ENCODE measurements around the gene MTA1. TPM values are rescaled to one million over a fixed set of nuclear protein-coding genes. Genes with fewer than 3 reads are reported as not detected.
A peak's percentile ranks its signal among the peaks of the same experiment; 100 is the strongest.

MTA1 gene
- total RNA-seq, 2 donors from 2014 or later = 77.2 to 84.1 TPM

- Histone ChIP-seq H3K9me3 (no peaks in the 10 kb centered on the region), H3K36me3 (peaks cover 18% of the 10 kb centered on the region), H3K27ac (peak overlapping the region in 1 of 2 donors; percentile 9), H3K4me3 (no peak overlapping the region), H3K27me3 (replicated peaks; ENCODE audit: insufficient read depth) (no peaks in the 10 kb centered on the region), H3K4me1 (ENCODE audit: control insufficient read depth in 1 of 2, low read depth in 2 of 2) (peaks cover 0 to 15% of the 10 kb centered on the region in 2 donors)
- TF ChIP-seq, protein P1, sequence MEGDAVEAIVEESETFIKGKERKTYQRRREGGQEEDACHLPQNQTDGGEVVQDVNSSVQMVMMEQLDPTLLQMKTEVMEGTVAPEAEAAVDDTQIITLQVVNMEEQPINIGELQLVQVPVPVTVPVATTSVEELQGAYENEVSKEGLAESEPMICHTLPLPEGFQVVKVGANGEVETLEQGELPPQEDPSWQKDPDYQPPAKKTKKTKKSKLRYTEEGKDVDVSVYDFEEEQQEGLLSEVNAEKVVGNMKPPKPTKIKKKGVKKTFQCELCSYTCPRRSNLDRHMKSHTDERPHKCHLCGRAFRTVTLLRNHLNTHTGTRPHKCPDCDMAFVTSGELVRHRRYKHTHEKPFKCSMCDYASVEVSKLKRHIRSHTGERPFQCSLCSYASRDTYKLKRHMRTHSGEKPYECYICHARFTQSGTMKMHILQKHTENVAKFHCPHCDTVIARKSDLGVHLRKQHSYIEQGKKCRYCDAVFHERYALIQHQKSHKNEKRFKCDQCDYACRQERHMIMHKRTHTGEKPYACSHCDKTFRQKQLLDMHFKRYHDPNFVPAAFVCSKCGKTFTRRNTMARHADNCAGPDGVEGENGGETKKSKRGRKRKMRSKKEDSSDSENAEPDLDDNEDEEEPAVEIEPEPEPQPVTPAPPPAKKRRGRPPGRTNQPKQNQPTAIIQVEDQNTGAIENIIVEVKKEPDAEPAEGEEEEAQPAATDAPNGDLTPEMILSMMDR (IDR thresholded peaks at IDR 0.05) = no peak
- ATAC-seq (ENCODE audit: insufficient number of reproducible peaks, low FRiP score, low read depth) (no peak), DNase-seq (ENCODE audit: low spot score) (no peak)
These were observed 28.3 kb downstream of the MTA1 start for GRCh38 chr14:105447651-105448640.

DNA sequence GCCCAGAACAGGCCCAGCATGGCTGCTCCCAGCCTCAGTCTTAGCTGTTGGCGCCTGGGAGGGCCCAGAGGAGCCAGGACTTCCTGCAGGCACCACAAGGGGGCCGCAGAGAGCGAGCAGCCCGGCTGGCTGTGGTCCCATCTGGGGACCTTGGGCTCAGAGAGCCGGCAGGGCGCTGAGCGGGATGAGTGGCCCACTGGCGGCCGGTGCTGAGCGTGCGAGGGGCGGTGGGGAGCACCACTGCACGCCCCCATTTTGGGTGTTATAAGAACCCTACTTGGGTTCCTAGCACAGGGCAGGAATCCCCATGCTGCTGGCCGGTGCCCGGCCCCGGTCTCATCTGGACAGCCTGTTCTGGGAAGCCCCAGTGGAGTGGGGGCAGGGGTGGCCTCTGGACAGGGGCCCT is 29.1 kb downstream of the MTA1 start:
- no peaks in the 10 kb centered on the region for H3K27me3 ChIP-seq (replicated peaks; ENCODE audit: insufficient read depth)
- no peak for ATAC-seq (ENCODE audit: insufficient number of reproducible peaks, low FRiP score, low read depth)
- DNase-seq (ENCODE audit: low spot score) = no peak
- peaks cover 21% of the 10 kb centered on the region for H3K36me3 ChIP-seq
- no peak overlapping the region for H3K4me3 ChIP-seq
- no peaks in the 10 kb centered on the region for H3K9me3 ChIP-seq
- peak overlapping the region in 1 of 2 donors; percentile 9 for H3K27ac ChIP-seq
- peaks cover 0 to 15% of the 10 kb centered on the region in 2 donors for H3K4me1 ChIP-seq (ENCODE audit: control insufficient read depth in 1 of 2, low read depth in 2 of 2)
- TF ChIP-seq, protein P1 (IDR thresholded peaks at IDR 0.05) = peak; percentile 93

GRCh38 chr14:105449276-105450122 is 29.9 kb downstream of the MTA1 start:
- DNase-seq (ENCODE audit: low spot score) (no peak), ATAC-seq (ENCODE audit: insufficient number of reproducible peaks, low FRiP score, low read depth) (no peak)
- peaks cover 29% of the 10 kb centered on the region for H3K36me3 ChIP-seq
- H3K9me3 ChIP-seq = no peaks in the 10 kb centered on the region
- H3K27me3 ChIP-seq (replicated peaks; ENCODE audit: insufficient read depth) = no peaks in the 10 kb centered on the region
- no peak overlapping the region for H3K4me3 ChIP-seq
- H3K4me1 ChIP-seq (ENCODE audit: control insufficient read depth in 1 of 2, low read depth in 2 of 2) = peaks cover 0 to 15% of the 10 kb centered on the region in 2 donors
- TF ChIP-seq, protein P1 (IDR thresholded peaks at IDR 0.05) = no peak
- no peak overlapping the region for H3K27ac ChIP-seq

DNA sequence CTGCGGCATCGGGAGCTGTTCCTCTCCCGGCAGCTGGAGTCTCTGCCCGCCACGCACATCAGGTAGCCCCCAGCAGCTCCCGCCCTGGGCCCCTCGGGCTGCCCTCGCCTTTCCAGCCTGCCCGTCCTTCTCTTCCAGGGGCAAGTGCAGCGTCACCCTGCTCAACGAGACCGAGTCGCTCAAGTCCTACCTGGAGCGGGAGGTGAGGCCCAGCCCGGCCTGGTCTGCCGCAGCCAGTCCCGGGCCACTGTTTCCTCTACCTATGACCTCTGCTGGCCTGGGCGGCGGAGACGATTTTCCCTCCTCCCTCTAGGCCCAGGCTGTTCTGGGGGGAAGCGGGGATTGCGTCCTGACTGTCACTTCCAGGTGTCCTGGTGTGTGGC is 30.5 kb downstream of the MTA1 start:
- peaks cover 0 to 15% of the 10 kb centered on the region in 2 donors for H3K4me1 ChIP-seq (ENCODE audit: control insufficient read depth in 1 of 2, low read depth in 2 of 2)
- no peak for ATAC-seq (ENCODE audit: insufficient number of reproducible peaks, low FRiP score, low read depth)
- TF ChIP-seq, protein P1 (IDR thresholded peaks at IDR 0.05) = no peak
- DNase-seq (ENCODE audit: low spot score) = no peak
- H3K36me3 ChIP-seq = peaks cover 35% of the 10 kb centered on the region
- H3K4me3 ChIP-seq = no peak overlapping the region
- no peaks in the 10 kb centered on the region for H3K27me3 ChIP-seq (replicated peaks; ENCODE audit: insufficient read depth)
- no peaks in the 10 kb centered on the region for H3K9me3 ChIP-seq
- H3K27ac ChIP-seq = no peak overlapping the region
